ENCODE measurements around the gene FTO. TPM values are rescaled to one million over a fixed set of nuclear protein-coding genes. Genes with fewer than 3 reads are reported as not detected.

FTO gene
- total RNA-seq, 4 donors from 2014 or later, result 102 to 138 (median 130) TPM

DNA sequence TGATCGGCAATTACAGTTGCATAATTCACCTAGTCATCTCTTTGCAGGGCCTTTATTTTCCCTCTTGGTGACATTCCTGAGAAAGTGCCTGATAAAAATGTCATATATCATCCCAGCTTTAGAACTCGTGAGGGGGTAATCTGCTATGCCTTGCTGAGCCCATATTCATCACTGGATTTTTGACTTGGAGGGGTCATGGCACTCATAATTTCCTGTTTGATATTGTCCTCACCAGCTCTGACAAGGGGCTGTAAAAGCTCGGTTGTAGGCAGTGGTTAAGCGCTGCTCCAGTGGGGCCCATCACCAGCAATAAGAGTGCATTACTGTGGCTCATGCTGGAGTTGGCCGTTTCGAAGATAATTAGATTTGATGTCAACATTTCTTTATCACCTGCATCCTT is 355.4 kb downstream of the FTO start:
- ATAC-seq, result no peak
- 80 to 81% methylated on average over 4 to 6 of the region's 6 CpGs for WGBS, 2 donors (ENCODE audit: low coverage in 1 of 2)
- Histone ChIP-seq H3K4me1 (no peaks in the 10 kb centered on the region), H3K4me3 (no peak overlapping the region), H3K9me3 (no peaks in the 10 kb centered on the region), H3K36me3 (peaks cover 0 to 9% of the 10 kb centered on the region in 2 donors), H3K27ac (no peak overlapping the region), H3K27me3 (no peaks in the 10 kb centered on the region)
- TF ChIP-seq POLR2AphosphoS5 (IDR thresholded peaks at IDR 0.05), result no peak
- TF ChIP-seq, protein P1, sequence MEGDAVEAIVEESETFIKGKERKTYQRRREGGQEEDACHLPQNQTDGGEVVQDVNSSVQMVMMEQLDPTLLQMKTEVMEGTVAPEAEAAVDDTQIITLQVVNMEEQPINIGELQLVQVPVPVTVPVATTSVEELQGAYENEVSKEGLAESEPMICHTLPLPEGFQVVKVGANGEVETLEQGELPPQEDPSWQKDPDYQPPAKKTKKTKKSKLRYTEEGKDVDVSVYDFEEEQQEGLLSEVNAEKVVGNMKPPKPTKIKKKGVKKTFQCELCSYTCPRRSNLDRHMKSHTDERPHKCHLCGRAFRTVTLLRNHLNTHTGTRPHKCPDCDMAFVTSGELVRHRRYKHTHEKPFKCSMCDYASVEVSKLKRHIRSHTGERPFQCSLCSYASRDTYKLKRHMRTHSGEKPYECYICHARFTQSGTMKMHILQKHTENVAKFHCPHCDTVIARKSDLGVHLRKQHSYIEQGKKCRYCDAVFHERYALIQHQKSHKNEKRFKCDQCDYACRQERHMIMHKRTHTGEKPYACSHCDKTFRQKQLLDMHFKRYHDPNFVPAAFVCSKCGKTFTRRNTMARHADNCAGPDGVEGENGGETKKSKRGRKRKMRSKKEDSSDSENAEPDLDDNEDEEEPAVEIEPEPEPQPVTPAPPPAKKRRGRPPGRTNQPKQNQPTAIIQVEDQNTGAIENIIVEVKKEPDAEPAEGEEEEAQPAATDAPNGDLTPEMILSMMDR (IDR thresholded peaks at IDR 0.05), result no peak
- TF ChIP-seq EP300 (IDR thresholded peaks at IDR 0.05), result no peak
- no peak for TF ChIP-seq POLR2A (IDR thresholded peaks at IDR 0.05)

DNA sequence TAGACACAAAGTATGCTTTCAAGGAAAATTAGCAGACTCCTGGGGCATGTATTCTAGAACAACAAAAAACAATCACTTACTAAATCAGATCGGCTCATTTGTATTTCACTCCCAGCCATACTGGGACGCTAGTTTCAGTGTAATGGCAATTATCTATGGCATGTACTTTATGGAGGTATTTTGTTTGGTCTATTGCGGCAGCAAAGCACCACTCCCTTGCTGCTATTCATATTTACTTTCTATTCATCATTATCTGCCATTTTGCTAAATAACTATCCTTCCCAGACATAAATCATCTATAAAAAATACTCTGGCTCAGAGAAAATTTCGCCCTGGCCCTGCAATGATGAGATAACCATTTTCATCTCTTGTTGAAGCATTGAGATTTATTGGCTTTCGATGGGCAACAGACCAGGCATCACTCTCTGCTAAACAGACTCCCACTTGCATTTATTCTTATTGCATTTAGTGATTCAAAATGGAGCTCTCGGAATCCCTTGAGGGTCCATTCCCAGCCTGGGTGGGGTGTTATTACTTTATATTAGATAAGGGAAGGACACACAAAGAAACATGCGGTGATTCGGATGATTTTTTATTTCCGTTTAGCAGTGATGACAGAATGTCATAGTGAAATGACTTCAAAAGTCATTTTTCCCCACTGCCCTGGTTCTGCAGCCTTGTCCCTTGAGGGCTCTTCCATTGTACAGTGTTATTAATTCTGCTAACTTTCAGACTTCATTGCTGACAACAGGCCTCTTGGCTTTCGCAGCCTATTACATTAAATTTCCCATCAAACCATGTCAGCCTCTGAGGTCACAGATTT is 356.9 kb downstream of the FTO start:
- Histone ChIP-seq H3K36me3 (peaks cover 0 to 9% of the 10 kb centered on the region in 2 donors), H3K27ac (no peak overlapping the region), H3K27me3 (no peaks in the 10 kb centered on the region), H3K9me3 (no peaks in the 10 kb centered on the region), H3K4me1 (no peaks in the 10 kb centered on the region), H3K4me3 (no peak overlapping the region)
- no peak for ATAC-seq
- TF ChIP-seq POLR2A (IDR thresholded peaks at IDR 0.05), result no peak
- TF ChIP-seq, protein P1 (IDR thresholded peaks at IDR 0.05), result no peak
- no peak for TF ChIP-seq POLR2AphosphoS5 (IDR thresholded peaks at IDR 0.05)
- no peak for TF ChIP-seq EP300 (IDR thresholded peaks at IDR 0.05)
- WGBS, 2 donors (ENCODE audit: low coverage in 1 of 2), result 87 to 92% methylated on average over 10 of the region's 10 CpGs

DNA sequence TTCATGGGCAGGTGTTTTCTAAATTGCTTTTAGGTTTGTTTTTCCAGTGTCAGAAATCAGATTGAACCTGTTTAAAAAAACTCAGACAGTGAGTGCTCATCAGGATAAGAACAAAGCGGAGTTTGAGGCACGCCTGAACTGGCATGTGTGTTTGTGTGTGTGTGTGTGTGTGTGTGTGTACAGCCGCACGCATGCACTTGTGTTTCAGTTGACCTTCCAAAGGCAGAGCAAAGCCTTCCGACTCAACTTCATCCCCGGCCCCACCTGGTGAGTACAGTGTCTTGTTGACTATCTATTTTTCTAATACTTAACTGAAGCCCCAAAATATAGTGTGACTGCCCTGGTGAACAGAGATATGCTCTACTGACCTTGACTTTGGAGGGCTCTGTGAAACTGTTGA is 357.5 kb downstream of the FTO start:
- no peak overlapping the region for H3K4me3 ChIP-seq
- no peak overlapping the region for H3K27ac ChIP-seq
- H3K27me3 ChIP-seq, result no peaks in the 10 kb centered on the region
- peaks cover 0 to 9% of the 10 kb centered on the region in 2 donors for H3K36me3 ChIP-seq
- H3K9me3 ChIP-seq, result no peaks in the 10 kb centered on the region
- ATAC-seq, result no peak
- H3K4me1 ChIP-seq, result peaks cover 0 to 6% (median 0%) of the 10 kb centered on the region in 3 donors
- TF ChIP-seq, protein P1 (IDR thresholded peaks at IDR 0.05), result no peak
- TF ChIP-seq POLR2AphosphoS5 (IDR thresholded peaks at IDR 0.05) (no peak), POLR2A (IDR thresholded peaks at IDR 0.05) (no peak), EP300 (IDR thresholded peaks at IDR 0.05) (no peak)
- WGBS, 2 donors (ENCODE audit: low coverage in 1 of 2), result 67 to 95% methylated on average over 2 to 5 of the region's 6 CpGs

DNA sequence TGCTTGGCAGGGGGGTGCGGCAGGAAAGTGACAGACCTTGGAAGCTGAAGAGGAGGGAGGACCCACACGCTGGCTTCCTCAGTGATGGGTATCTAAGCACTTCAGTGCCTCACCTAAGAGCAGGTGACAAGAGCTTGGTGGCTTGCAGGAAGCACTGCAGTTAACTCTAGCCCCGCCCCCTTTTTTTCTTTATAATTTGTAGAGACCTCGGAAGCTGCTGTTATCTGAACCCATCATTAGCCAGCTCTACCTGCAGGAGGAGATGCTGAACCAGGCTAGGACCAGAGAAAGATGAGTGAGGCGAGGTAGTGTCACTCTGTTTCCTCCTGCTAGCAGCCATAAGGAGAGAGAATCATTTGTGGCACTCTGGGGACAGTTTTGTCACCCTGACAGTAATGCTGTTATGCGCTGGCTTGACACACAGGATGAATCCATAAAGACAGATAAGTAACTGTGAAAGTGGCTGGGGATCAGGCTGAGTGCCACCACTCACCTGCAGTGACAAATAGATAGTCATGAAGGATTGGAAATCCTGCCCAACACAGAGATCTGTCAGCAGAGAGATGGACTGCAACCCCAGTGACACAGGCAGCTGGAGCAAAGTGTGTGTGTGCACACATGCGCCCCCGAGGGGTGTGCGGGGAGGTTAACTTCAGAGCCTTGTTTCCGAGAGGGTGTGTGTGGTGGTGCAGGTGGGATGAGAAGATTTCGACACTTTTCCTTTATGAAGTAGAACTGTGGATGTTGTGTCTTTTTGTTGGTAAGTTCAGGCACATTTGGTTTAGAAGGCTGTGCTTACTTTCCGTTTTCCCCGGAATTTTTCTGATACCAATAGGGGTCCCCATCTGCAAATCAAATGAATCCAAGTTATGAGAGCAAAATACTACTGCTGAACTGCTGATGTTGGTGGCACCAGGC is 358.7 kb downstream of the FTO start:
- Histone ChIP-seq H3K27me3 (no peaks in the 10 kb centered on the region), H3K4me3 (no peak overlapping the region), H3K9me3 (no peaks in the 10 kb centered on the region), H3K27ac (no peak overlapping the region), H3K36me3 (peaks cover 0 to 5% of the 10 kb centered on the region in 2 donors), H3K4me1 (peaks cover 0 to 8% (median 0%) of the 10 kb centered on the region in 3 donors)
- TF ChIP-seq POLR2AphosphoS5 (IDR thresholded peaks at IDR 0.05) (no peak), EP300 (IDR thresholded peaks at IDR 0.05) (no peak), POLR2A (IDR thresholded peaks at IDR 0.05) (no peak)
- TF ChIP-seq, protein P1 (IDR thresholded peaks at IDR 0.05), result no peak
- no peak for ATAC-seq
- 75 to 92% methylated on average over 3 to 11 of the region's 13 CpGs for WGBS, 2 donors (ENCODE audit: low coverage in 1 of 2)
